SK-N-SH (cell line): ENCODE data around the gene IRF5. TPM values are rescaled to one million over a fixed set of nuclear protein-coding genes. Genes with fewer than 3 reads are reported as not detected.

ENCODE experiments used
- CTCF ChIA-PET: fragments of 300-600, 350-600 bp; formaldehyde crosslinking; extraction: SDS; loops from one replicate; lab custom pipeline; 2021; lab: Yijun Ruan, JAX
- POLR2A ChIA-PET: fragments of 350-600 bp; sonication (Branson Sonifier 250); formaldehyde crosslinking; extraction: SDS; loops from one replicate; lab custom pipeline; 2020; ENCODE audit warnings: antibody characterized with exemption, inconsistent platforms; lab: Yijun Ruan, JAX
- DNase-seq: peaks from one replicate; pipeline ENCODE4 v3.0.0; 2012
- H2AFZ ChIP-seq: fragments of 200-600 bp; sonication (generic); 2 replicates; pipeline ENCODE4 v1.8.1; 2016; ENCODE audit warnings: antibody characterized with exemption, mild to moderate bottlenecking, low read depth
- H3F3A ChIP-seq: fragments of 200-600 bp; sonication (generic); replicated peaks from 2 replicates; pipeline ENCODE3; 2016; ENCODE audit warnings: antibody characterized with exemption, mild to moderate bottlenecking; ENCODE audit not compliant: insufficient read depth
- H3K27ac ChIP-seq, 2 experiments: fragments of 200-500 bp in 1 of 2; fragments of 200-600 bp in 1 of 2; sonication (Bioruptor generic) in 1 of 2; sonication (generic), shearing (Covaris generic) in 1 of 2; 2 replicates each; pipeline versions ENCODE4 v1.5.1 to v1.6.1; 2014 to 2016; ENCODE audit warnings: low read depth in 2 of 2, inconsistent platforms in 1 of 2, low read length in 1 of 2, mild to moderate bottlenecking in 1 of 2, mixed read lengths in 1 of 2
- H3K27me3 ChIP-seq: fragments of 200-600 bp; sonication (generic), shearing (Covaris generic); 2 replicates; pipeline ENCODE4 v1.6.1; 2016; ENCODE audit warnings: mixed run types; ENCODE audit not compliant: insufficient read depth
- H3K36me3 ChIP-seq, 2 experiments: fragments of 200-500 bp in 1 of 2; fragments of 200-600 bp in 1 of 2; sonication (Bioruptor generic) in 1 of 2; sonication (generic) in 1 of 2; replicated peaks in 1 of 2; 2 replicates each; pipeline versions ENCODE3 to v1.5.1; 2014 to 2016; ENCODE audit warnings: low read length in 1 of 2, mild to moderate bottlenecking in 1 of 2; ENCODE audit not compliant: insufficient read depth in 2 of 2, control insufficient read depth in 1 of 2
- H3K4me1 ChIP-seq, 2 experiments: fragments of 200-500 bp in 1 of 2; fragments of 200-600 bp in 1 of 2; sonication (Bioruptor generic) in 1 of 2; sonication (generic), shearing (Covaris generic) in 1 of 2; 2 replicates each; pipeline versions ENCODE4 v1.5.1 to v1.6.1; 2014 to 2016; ENCODE audit warnings: low read depth in 1 of 2, low read length in 1 of 2, mixed run types in 1 of 2; ENCODE audit not compliant: insufficient read depth in 2 of 2, control insufficient read depth in 1 of 2
- H3K4me2 ChIP-seq: fragments of 200-600 bp; sonication (generic), shearing (Covaris generic); 2 replicates; pipeline ENCODE4 v1.6.1; 2017; ENCODE audit warnings: mixed run types
- H3K4me3 ChIP-seq, 2 experiments: fragments of 200-500 bp in 1 of 2; fragments of 200-600 bp in 1 of 2; sonication (Bioruptor generic) in 1 of 2; sonication (generic), shearing (Covaris generic) in 1 of 2; 2 replicates each; pipeline versions ENCODE4 v1.5.1 to v1.8.1; 2014 to 2016; ENCODE audit warnings: low read depth in 2 of 2, inconsistent platforms in 1 of 2, low read length in 1 of 2, mild to moderate bottlenecking in 1 of 2, mixed read lengths in 1 of 2, moderate library complexity in 1 of 2
- H3K79me2 ChIP-seq: fragments of 200-600 bp; sonication (generic); 2 replicates; pipeline ENCODE4 v1.8.1; 2017; ENCODE audit warnings: mild to moderate bottlenecking; ENCODE audit not compliant: insufficient read depth
- H3K9ac ChIP-seq: fragments of 200-600 bp; sonication (generic); 2 replicates; pipeline ENCODE4 v1.6.1; 2017; ENCODE audit warnings: mixed run types
- H3K9me2 ChIP-seq: fragments of 200-600 bp; sonication (generic); 2 replicates; pipeline ENCODE4 v1.6.1; 2017; ENCODE audit warnings: mixed run types
- H3K9me3 ChIP-seq: fragments of 200-600 bp; sonication (generic); 2 replicates; pipeline ENCODE4 v1.6.1; 2017; ENCODE audit warnings: mixed run types, mild to moderate bottlenecking, moderate library complexity
- H4K20me1 ChIP-seq: fragments of 200-600 bp; sonication (generic); 2 replicates; pipeline ENCODE4 v1.6.1; 2017; ENCODE audit warnings: mild to moderate bottlenecking, mixed run types; ENCODE audit not compliant: insufficient read depth
- CHD2 ChIP-seq: fragments of 150-350 bp; IDR thresholded peaks from 2 replicates; pipeline ENCODE4 v1.6.1; 2018; ENCODE audit warnings: low read length; ENCODE audit not compliant: partially characterized antibody
- ELF1 ChIP-seq: IDR thresholded peaks from 2 replicates; pipeline ENCODE4 v1.4.0; 2012
- FOSL2 ChIP-seq: IDR thresholded peaks from 2 replicates; pipeline ENCODE4 v1.4.0; 2012; ENCODE audit warnings: low read depth, mild to moderate bottlenecking, moderate library complexity, borderline replicate concordance
- FOXJ3 ChIP-seq: sonication (generic); formaldehyde crosslinking; IDR thresholded peaks from 2 replicates; pipeline ENCODE4 v1.5.1; 2020; ENCODE audit warnings: mild to moderate bottlenecking, missing genetic modification reagents
- GABPA ChIP-seq: IDR thresholded peaks from 2 replicates; pipeline ENCODE4 v1.4.0; 2012; ENCODE audit warnings: low read depth, mild to moderate bottlenecking
- NRF1 ChIP-seq: IDR thresholded peaks from 2 replicates; pipeline ENCODE4 v1.6.1; 2012; ENCODE audit warnings: low read depth, mild to moderate bottlenecking, low read length
- RCOR1 ChIP-seq: fragments of 150-350 bp; IDR thresholded peaks from 2 replicates; pipeline ENCODE4 v1.6.1; 2017; ENCODE audit warnings: antibody characterized with exemption, low read length
- REST ChIP-seq: IDR thresholded peaks from 2 replicates; pipeline ENCODE4 v1.6.1; 2012; ENCODE audit warnings: mild to moderate bottlenecking, low read depth, low read length, moderate library complexity
- RFX5 ChIP-seq: IDR thresholded peaks from 2 replicates; pipeline ENCODE4 v1.6.1; 2012; ENCODE audit warnings: mild to moderate bottlenecking, improper control_type of control experiment, low read length
- SMC3 ChIP-seq: IDR thresholded peaks from 2 replicates; pipeline ENCODE4 v1.6.1; 2012; ENCODE audit warnings: low read depth, low read length, improper control_type of control experiment
- TCF12 ChIP-seq: IDR thresholded peaks from 2 replicates; pipeline ENCODE4 v1.4.0; 2012
- USF2 ChIP-seq: fragments of 150-350 bp; IDR thresholded peaks from 2 replicates; pipeline ENCODE4 v1.6.1; 2017; ENCODE audit warnings: antibody characterized with exemption, low read length, low read depth, borderline replicate concordance
- YY1 ChIP-seq: IDR thresholded peaks from 2 replicates; pipeline ENCODE4 v1.4.0; 2012; ENCODE audit warnings: low read depth, mild to moderate bottlenecking
- WGBS: methylation state at CpG from one replicate; pipeline ENCODE4 v1.1.6; 2017; ENCODE audit warnings: low lambda C conversion rate; 5-methylcytosine and 5-hydroxymethylcytosine counted together
- polyA plus RNA-seq, 3 experiments: library from polyadenylated mRNA; depleted of rRNA; stranded (reverse); fragments of >200 nt; gene quantifications; 2 replicates each; pipeline ENCODE4 v1.2.3, GENCODE V29; 2012

The IRF5 gene
- polyA plus RNA-seq, 1 of the 3 experiments (the other 2 are of a cell fraction): 0.62 TPM

- TF ChIP-seq REST: no peak
- no peak for TF ChIP-seq CHD2
- TF ChIP-seq RFX5: no peak
- TF ChIP-seq NRF1: no peak
- TF ChIP-seq USF2: no peak
- TF ChIP-seq TCF12: no peak
- TF ChIP-seq RCOR1: no peak
Observed at GRCh38 chr7:128982105-128982504, 44.4 kb downstream of the IRF5 start (continued).

- CTCF ChIA-PET: interaction anchor here (1.2 kb wide), 1 partner anchor 9 kb away, joined by 3 read pairs; no protein-coding TSS in a partner anchor
- POLR2A ChIA-PET: no interaction called here
- no peak overlapping the region for H3K9ac ChIP-seq
- no peaks in the 10 kb centered on the region for H3F3A ChIP-seq
- H3K27ac ChIP-seq: no peak overlapping the region
- no peak for DNase-seq
- no peak overlapping the region for H2AFZ ChIP-seq
- H3K4me2 ChIP-seq: no peak overlapping the region
- no peaks in the 10 kb centered on the region; the same call in 1 of the 2 replicates for H4K20me1 ChIP-seq
- no peaks in the 10 kb centered on the region for H3K9me2 ChIP-seq
- no peaks in the 10 kb centered on the region for H3K79me2 ChIP-seq
- H3K27me3 ChIP-seq: no peaks in the 10 kb centered on the region
- peaks cover 0 to 2% of the 10 kb centered on the region in 2 experiments; a peak in 2 of 4 replicates for H3K4me1 ChIP-seq
- H3K4me3 ChIP-seq: no peak overlapping the region
- peaks cover 78 to 96% of the 10 kb centered on the region in 2 experiments for H3K36me3 ChIP-seq
- no peak for TF ChIP-seq FOXJ3 (CRISPR knock-in tag)
- no peak for TF ChIP-seq ELF1
- no peak for TF ChIP-seq FOSL2
- TF ChIP-seq RFX5: no peak
- no peak for TF ChIP-seq SMC3
- TF ChIP-seq YY1: no peak
- H3K9me3 ChIP-seq: no peaks in the 10 kb centered on the region
Observed at GRCh38 chr7:128985660-128986059, 47.9 kb downstream of the IRF5 start.

- Histone ChIP-seq H3K36me3 (peaks cover 78 to 96% of the 10 kb centered on the region in 2 experiments), H3K4me2 (no peak overlapping the region), H3K4me1 (peaks cover 0 to 2% of the 10 kb centered on the region in 2 experiments; a peak in 2 of 4 replicates), H3K9me2 (no peaks in the 10 kb centered on the region), H3K79me2 (no peaks in the 10 kb centered on the region), H3K9ac (no peak overlapping the region), H3F3A (no peaks in the 10 kb centered on the region), H3K9me3 (no peaks in the 10 kb centered on the region), H3K27me3 (no peaks in the 10 kb centered on the region), H3K4me3 (no peak overlapping the region), H3K27ac (no peak overlapping the region), H2AFZ (no peak overlapping the region), H4K20me1 (no peaks in the 10 kb centered on the region; the same call in 1 of the 2 replicates)
- TF ChIP-seq USF2 (no peak), GABPA (no peak), ELF1 (no peak)
- 96% methylated on average over 3 of the region's 3 CpGs for WGBS
- ChIA-PET CTCF (interaction anchor here (0.8 to 2.1 kb wide), 5 partner anchors 12 to 105 kb away, joined by 3 to 7 read pairs (median 3); no protein-coding TSS in a partner anchor), POLR2A (no interaction called here)
- DNase-seq: no peak
Observed at GRCh38 chr7:128986609-128987008, 48.9 kb downstream of the IRF5 start.
